Skeletal muscle satellite cell (primary cell): ENCODE measurements around the gene HYAL2.
"Not testable (repeated sequence)": the region's sequence is repeated elsewhere in the genome, so short reads cannot be mapped to it uniquely, and the experiment has no call there.

ENCODE experiments used
- H3K27me3 ChIP-seq: 2 replicates; pipeline ENCODE4 v1.7.0; 2013; ENCODE audit warnings: low read length; ENCODE audit not compliant: control insufficient read depth, insufficient read depth
- H3K36me3 ChIP-seq: 2 replicates; pipeline ENCODE4 v1.7.0; 2013; ENCODE audit warnings: mild to moderate bottlenecking, control low read depth, low read length; ENCODE audit not compliant: insufficient read depth
- H3K4me1 ChIP-seq: 2 replicates; pipeline ENCODE4 v1.7.0; 2013; ENCODE audit warnings: low read length; ENCODE audit not compliant: control insufficient read depth, insufficient read depth
- H3K4me2 ChIP-seq: 2 replicates; pipeline ENCODE4 v1.7.0; 2013; ENCODE audit warnings: mild to moderate bottlenecking, low read length
- H3K4me3 ChIP-seq: 2 replicates; pipeline ENCODE4 v1.7.0; 2013; ENCODE audit warnings: low read length
- H3K9ac ChIP-seq: 2 replicates; pipeline ENCODE4 v1.7.0; 2013; ENCODE audit warnings: mild to moderate bottlenecking, low read depth, low read length, moderate library complexity
- H3K9me3 ChIP-seq: replicated peaks from 2 replicates; pipeline ENCODE4 v1.7.0; 2013; ENCODE audit warnings: mild to moderate bottlenecking, control low read depth, low read length

The HYAL2 gene

GRCh38 chr3:50275996-50276761 lies 46.4 kb downstream of the HYAL2 start:
- Histone ChIP-seq H3K27me3 (no peaks in the 10 kb centered on the region), H3K4me1 (peaks cover 4% of the 10 kb centered on the region), H3K4me3 (no peak overlapping the region), H3K9me3 (no peaks in the 10 kb centered on the region), H3K4me2 (no peak overlapping the region), H3K9ac (no peak overlapping the region), H3K36me3 (no peaks in the 10 kb centered on the region)

- no peak overlapping the region for H3K9ac ChIP-seq
- peaks cover 10% of the 10 kb centered on the region for H3K4me1 ChIP-seq
- no peaks in the 10 kb centered on the region for H3K27me3 ChIP-seq
- H3K4me3 ChIP-seq, result no peak overlapping the region
- H3K36me3 ChIP-seq, result no peaks in the 10 kb centered on the region
- no peak overlapping the region for H3K4me2 ChIP-seq
- no peaks in the 10 kb centered on the region for H3K9me3 ChIP-seq
Measured at GRCh38 chr3:50275141-50275995, 47.2 kb downstream of the HYAL2 start.

- Histone ChIP-seq H3K9me3 (no peaks in the 10 kb centered on the region), H3K9ac (no peak overlapping the region), H3K4me3 (no peak overlapping the region), H3K27me3 (no peaks in the 10 kb centered on the region), H3K36me3 (no peaks in the 10 kb centered on the region), H3K4me1 (peaks cover 18% of the 10 kb centered on the region), H3K4me2 (no peak overlapping the region)
Measured at GRCh38 chr3:50274371-50275104, 48.0 kb downstream of the HYAL2 start.

- Histone ChIP-seq H3K36me3 (no peaks in the 10 kb centered on the region), H3K9me3 (no peaks in the 10 kb centered on the region), H3K4me3 (no peak overlapping the region), H3K27me3 (no peaks in the 10 kb centered on the region), H3K9ac (no peak overlapping the region), H3K4me2 (no peak overlapping the region), H3K4me1 (peaks cover 27% of the 10 kb centered on the region)
Measured at GRCh38 chr3:50273689-50274065, 48.9 kb downstream of the HYAL2 start.

GRCh38 chr3:50272911-50273688 lies 49.4 kb downstream of the HYAL2 start:
- Histone ChIP-seq H3K9me3 (no peaks in the 10 kb centered on the region), H3K36me3 (no peaks in the 10 kb centered on the region), H3K4me3 (peak overlapping the region; percentile 51), H3K9ac (no peak overlapping the region), H3K4me2 (peak overlapping the region; percentile 80), H3K27me3 (no peaks in the 10 kb centered on the region), H3K4me1 (peaks cover 31% of the 10 kb centered on the region)

GRCh38 chr3:50272538-50272910 lies 50.0 kb downstream of the HYAL2 start:
- not testable (repeated sequence) for H3K9ac ChIP-seq, H3K27me3 ChIP-seq, H3K4me3 ChIP-seq, H3K36me3 ChIP-seq, H3K9me3 ChIP-seq
- H3K4me1 ChIP-seq, result peaks cover 35% of the 10 kb centered on the region
- peak overlapping the region; percentile 80 for H3K4me2 ChIP-seq

- Histone ChIP-seq H3K4me3 (no peak overlapping the region), H3K9me3 (no peaks in the 10 kb centered on the region), H3K36me3 (no peaks in the 10 kb centered on the region), H3K9ac (no peak overlapping the region), H3K4me2 (no peak overlapping the region), H3K27me3 (no peaks in the 10 kb centered on the region), H3K4me1 (peaks cover 43% of the 10 kb centered on the region)
Measured at GRCh38 chr3:50271314-50271936, 51.1 kb downstream of the HYAL2 start.

- Histone ChIP-seq H3K9ac (peak overlapping the region; percentile 8), H3K4me3 (no peak overlapping the region), H3K4me1 (peaks cover 44% of the 10 kb centered on the region), H3K27me3 (no peaks in the 10 kb centered on the region), H3K4me2 (peak overlapping the region; percentile 54), H3K36me3 (no peaks in the 10 kb centered on the region), H3K9me3 (no peaks in the 10 kb centered on the region)
Measured at GRCh38 chr3:50270422-50271224, 51.9 kb downstream of the HYAL2 start.

GRCh38 chr3:50269977-50270413 lies 52.5 kb downstream of the HYAL2 start:
- peaks cover 50% of the 10 kb centered on the region for H3K4me1 ChIP-seq

GRCh38 chr3:50269460-50269859 lies 53.1 kb downstream of the HYAL2 start:
- Histone ChIP-seq H3K9me3 (no peaks in the 10 kb centered on the region), H3K36me3 (no peaks in the 10 kb centered on the region), H3K4me2 (peak overlapping the region; percentile 54), H3K9ac (no peak overlapping the region), H3K27me3 (no peaks in the 10 kb centered on the region), H3K4me3 (peak overlapping the region; percentile 2), H3K4me1 (peaks cover 56% of the 10 kb centered on the region)

More at GRCh38 chr3:50269977-50270413, 52.5 kb downstream of the HYAL2 start:
- H3K9ac ChIP-seq, result peak overlapping the region; percentile 8
- H3K36me3 ChIP-seq, result no peaks in the 10 kb centered on the region
- peak overlapping the region; percentile 2 for H3K4me3 ChIP-seq
- H3K27me3 ChIP-seq, result no peaks in the 10 kb centered on the region
- no peaks in the 10 kb centered on the region for H3K9me3 ChIP-seq
- H3K4me2 ChIP-seq, result peak overlapping the region; percentile 54
